AG10803 (cell line): Measurements from ENCODE around the gene GSTO2.

ENCODE experiments used
- DNase-seq: peaks from one replicate; pipeline ENCODE4 v3.0.0; 2010; ENCODE audit warnings: low read depth
- H3K4me3 ChIP-seq: 2 replicates; pipeline ENCODE4 v1.5.1; 2011; ENCODE audit warnings: mild to moderate bottlenecking, low read length, control low read depth
- TF ChIP-seq, protein P1 (sequence below): conservative IDR thresholded peaks from 2 replicates; pipeline ENCODE4 v1.5.1; 2011; ENCODE audit warnings: mild to moderate bottlenecking, low read length, control low read depth, inconsistent platforms

GSTO2 gene

DNA sequence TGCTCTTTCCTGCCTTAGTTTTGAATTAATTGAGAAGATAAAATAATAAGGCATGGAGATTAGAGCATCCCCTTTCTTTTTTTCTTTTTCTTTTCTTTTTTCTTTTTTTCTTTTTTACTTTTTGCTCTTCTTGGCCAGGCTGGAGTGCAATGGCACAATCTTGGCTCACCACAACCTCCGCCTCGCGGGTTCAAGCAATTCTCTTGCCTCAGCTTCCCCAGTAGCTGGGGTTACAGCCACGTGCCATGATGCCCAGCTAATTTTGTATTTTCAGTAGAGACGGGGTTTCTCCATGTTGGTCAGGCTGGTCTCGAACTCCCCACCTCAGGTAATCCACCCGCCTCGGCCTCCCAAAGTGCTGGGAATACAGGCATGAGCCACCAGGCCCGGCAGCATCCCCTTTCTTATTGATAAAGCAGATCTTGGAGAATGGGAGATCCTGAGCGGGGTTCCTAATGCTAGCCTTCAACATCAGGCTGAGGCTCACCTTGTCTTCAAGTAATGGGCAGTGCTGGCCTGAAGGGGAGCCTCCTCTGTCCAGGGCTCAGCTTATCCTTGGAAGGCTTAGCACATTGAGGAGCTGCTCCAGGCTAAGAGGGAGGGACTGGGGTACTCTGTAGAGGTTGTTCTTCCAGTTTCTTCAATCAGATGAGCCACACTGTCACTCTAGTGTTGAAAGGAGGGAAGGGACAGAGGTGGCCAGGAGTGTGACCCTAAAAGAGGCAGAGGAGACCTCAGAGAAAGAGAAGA, 27.9 kb downstream of the GSTO2 start:
- TF ChIP-seq, protein P1, sequence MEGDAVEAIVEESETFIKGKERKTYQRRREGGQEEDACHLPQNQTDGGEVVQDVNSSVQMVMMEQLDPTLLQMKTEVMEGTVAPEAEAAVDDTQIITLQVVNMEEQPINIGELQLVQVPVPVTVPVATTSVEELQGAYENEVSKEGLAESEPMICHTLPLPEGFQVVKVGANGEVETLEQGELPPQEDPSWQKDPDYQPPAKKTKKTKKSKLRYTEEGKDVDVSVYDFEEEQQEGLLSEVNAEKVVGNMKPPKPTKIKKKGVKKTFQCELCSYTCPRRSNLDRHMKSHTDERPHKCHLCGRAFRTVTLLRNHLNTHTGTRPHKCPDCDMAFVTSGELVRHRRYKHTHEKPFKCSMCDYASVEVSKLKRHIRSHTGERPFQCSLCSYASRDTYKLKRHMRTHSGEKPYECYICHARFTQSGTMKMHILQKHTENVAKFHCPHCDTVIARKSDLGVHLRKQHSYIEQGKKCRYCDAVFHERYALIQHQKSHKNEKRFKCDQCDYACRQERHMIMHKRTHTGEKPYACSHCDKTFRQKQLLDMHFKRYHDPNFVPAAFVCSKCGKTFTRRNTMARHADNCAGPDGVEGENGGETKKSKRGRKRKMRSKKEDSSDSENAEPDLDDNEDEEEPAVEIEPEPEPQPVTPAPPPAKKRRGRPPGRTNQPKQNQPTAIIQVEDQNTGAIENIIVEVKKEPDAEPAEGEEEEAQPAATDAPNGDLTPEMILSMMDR, result no peak
- no peak overlapping the region for H3K4me3 ChIP-seq
- DNase-seq, result no peak

DNA sequence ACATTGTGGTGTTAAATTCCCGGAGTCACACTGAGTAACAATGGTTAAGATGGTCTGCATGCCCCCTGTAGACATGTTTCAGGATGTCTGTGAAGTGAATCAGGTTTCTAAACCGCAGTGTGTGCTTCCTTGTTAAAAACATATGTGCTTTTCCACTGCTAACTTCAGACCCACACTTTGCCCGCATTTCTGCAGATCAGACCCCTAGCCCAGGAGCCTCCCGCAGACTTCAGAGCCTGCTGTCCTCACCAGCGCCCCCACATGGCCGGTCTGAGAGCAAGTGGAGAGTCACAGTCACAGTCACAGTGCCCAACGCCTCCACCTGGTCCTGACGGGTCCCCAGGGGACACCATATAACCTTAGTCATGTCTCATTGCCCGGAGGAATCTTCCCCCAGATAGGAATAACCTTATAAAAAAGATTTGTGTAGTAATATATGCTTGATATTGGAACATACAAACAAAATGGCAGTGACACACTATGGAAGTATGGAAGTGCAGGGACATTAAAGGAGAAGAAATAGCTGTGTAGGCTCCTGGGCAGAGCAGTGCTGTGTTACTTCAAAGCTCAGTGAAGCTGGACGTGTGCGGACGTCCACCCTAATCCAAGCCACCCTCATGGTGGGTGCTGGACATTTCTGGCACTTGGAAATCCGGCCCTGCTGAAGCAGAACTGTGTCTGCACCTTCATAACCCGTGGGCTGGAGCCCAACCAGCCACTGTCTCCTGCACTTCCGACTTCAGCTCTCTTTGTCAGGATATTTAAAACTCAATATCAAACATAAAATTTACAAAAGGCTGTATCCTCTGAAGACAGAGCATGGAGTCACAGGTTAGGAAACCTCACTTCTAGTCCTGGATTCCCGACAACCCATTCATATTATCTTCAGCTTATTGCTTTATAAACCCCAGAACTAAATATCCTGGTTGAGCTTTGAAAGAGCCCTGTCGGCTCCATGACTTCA, 29.0 kb downstream of the GSTO2 start:
- no peak overlapping the region for H3K4me3 ChIP-seq
- peak; percentile 73 for DNase-seq
- TF ChIP-seq, protein P1, result peak; percentile 56

DNA sequence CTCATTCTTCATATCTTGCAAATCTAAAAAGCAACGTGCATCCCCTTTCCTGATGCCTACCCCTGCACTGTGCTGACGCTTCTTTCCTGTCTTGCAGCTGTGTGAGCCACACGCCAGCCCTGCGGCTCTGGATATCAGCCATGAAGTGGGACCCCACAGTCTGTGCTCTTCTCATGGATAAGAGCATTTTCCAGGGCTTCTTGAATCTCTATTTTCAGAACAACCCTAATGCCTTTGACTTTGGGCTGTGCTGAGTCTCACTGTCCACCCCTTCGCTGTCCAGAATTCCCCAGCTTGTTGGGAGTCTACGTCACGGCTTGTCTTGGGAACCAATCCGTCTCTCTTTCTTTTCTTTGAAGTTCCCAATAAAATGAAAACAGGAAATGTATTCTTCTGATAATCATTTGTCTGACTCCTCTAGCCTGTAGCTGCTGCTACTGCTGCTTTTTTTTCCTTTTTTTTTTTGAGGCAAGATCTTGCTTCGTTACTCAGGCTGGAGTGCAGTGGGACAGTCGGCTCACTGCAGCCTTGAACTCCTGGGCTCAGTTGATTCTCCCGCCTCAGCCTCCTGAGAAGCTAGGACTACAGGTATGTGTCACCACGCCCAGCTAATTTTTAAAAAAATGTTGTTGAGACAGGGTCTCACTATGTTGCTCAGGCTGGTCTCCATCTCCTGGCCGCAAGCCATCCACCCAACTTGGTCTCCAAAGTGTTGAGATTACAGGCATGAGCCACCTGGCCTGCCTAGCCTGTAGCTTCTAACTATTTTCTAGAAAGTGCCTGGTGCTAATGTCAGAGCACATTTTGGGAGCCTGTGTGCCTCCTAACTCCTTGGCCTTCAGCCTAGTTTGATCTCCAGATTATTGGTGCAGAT, 30.3 kb downstream of the GSTO2 start:
- H3K4me3 ChIP-seq, result no peak overlapping the region; the same call in none of the 2 replicates
- DNase-seq, result peak; percentile 61
- TF ChIP-seq, protein P1, result no peak

DNA sequence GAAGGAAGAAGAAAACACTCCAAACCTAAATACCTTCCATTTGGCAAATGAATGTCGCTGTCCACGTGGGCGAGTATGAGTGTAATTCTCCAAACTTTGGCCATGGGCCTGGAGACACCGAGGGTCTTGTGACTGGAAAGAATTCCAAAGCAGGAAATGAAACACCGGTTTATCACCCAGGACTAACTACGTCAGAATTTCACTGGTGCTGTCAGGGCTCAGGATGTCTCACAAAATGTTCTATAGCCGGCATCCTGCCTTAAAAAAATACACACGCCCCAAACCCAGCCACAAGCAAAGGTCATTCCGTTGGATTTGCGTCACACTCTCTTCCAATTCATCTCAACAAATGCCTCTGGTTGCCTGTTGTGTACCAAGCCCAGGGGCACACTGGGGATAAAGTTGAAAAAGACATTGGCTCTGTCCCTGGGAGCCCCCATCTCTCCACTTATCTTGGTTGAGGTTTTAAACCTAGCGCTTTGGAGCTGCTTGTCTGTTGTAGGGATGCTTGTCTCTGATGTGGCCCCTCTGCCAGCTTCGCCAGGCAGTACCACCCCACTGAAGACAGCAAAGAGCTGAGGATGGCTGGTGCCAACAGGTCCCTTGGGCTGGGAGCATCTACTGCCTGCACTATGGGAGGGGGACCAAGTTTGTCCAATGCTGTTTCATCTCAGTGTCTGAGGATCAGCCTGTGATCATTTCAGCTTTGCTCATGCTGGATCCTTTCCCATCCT, 31.2 kb downstream of the GSTO2 start:
- peak overlapping the region; percentile 50 for H3K4me3 ChIP-seq
- TF ChIP-seq, protein P1, result no peak
- peak; percentile 95 for DNase-seq

DNA sequence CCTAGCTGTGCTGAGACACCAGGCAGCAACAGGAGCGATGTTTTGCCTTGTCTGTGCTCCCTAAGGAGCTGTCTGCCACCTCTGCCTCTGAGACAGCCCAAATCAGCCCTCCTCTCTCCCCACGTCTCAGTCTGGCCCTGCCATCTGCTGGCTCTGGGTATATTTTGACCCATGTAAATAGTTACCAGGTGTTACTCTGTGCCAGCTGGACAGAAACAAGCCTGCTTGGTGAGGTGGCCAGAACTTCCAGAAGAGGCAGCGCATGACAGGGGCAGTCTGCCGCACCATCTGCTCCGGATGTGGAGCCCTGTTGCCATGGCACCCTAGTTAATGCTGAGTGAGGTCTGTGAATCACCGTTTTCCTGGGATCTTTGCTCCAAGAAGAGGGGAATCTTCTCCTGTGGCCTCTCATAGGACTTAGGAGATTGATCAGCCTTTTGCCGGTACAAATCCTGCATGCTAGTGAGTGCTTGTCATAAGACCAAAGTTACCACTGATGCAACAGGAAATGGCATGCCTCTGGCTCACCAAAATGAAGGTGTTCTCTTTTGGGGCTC, 31.8 kb downstream of the GSTO2 start:
- peak overlapping the region; percentile 50 for H3K4me3 ChIP-seq
- peak; percentile 99 for DNase-seq
- TF ChIP-seq, protein P1, result no peak; the same call in 1 of the 2 replicates
